ENCODE measurements around the gene WDFY3.

GRCh38 chr4:84878090-84878489 is 88.4 kb downstream of the WDFY3 start:
- TF ChIP-seq, protein P1, sequence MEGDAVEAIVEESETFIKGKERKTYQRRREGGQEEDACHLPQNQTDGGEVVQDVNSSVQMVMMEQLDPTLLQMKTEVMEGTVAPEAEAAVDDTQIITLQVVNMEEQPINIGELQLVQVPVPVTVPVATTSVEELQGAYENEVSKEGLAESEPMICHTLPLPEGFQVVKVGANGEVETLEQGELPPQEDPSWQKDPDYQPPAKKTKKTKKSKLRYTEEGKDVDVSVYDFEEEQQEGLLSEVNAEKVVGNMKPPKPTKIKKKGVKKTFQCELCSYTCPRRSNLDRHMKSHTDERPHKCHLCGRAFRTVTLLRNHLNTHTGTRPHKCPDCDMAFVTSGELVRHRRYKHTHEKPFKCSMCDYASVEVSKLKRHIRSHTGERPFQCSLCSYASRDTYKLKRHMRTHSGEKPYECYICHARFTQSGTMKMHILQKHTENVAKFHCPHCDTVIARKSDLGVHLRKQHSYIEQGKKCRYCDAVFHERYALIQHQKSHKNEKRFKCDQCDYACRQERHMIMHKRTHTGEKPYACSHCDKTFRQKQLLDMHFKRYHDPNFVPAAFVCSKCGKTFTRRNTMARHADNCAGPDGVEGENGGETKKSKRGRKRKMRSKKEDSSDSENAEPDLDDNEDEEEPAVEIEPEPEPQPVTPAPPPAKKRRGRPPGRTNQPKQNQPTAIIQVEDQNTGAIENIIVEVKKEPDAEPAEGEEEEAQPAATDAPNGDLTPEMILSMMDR (IDR thresholded peaks at IDR 0.05): no peak
- TF ChIP-seq POLR2A (IDR thresholded peaks at IDR 0.05): no peak

Measured in testis (tissue), 2 donors.